Gastroesophageal sphincter (tissue), 4 donors: ENCODE results near the gene STK25. TPM values are rescaled to one million over a fixed set of nuclear protein-coding genes. Genes with fewer than 3 reads are reported as not detected.

ENCODE experiments used
- ATAC-seq: fragments of 150-250 bp; one replicate; pipeline ENCODE4 v1.9.1; 2016; ENCODE audit warnings: mild to moderate bottlenecking, moderate library complexity
- H3K27ac ChIP-seq, 4 donors: fragments of 200-600 bp; sonication (generic) in 3 of 4; 1 replicate in 3 of 4; 2 replicates in 1 of 4; pipeline ENCODE4 v1.5.1; 2016 to 2019
- H3K27me3 ChIP-seq: fragments of 200-600 bp; sonication (generic); one replicate; pipeline ENCODE4 v1.5.1; 2019
- H3K36me3 ChIP-seq, 2 donors: fragments of 200-600 bp; sonication (generic); one replicate each; pipeline ENCODE4 v1.5.1; 2019; ENCODE audit warnings: control low read depth in 1 of 2
- H3K4me1 ChIP-seq, 3 donors: fragments of 200-600 bp; sonication (generic); 1 replicate in 2 of 3; 2 replicates in 1 of 3; pipeline ENCODE4 v1.5.1; 2016 to 2019; ENCODE audit warnings: control low read depth in 2 of 3
- H3K4me3 ChIP-seq, 2 donors: fragments of 200-600 bp; sonication (generic); one replicate each; pipeline ENCODE4 v1.5.1; 2019; ENCODE audit warnings: mild to moderate bottlenecking in 1 of 2, moderate library complexity in 1 of 2
- H3K9me3 ChIP-seq, 3 donors: fragments of 200-600 bp; sonication (generic); one replicate each; pipeline ENCODE4 v1.5.1; 2017 to 2019; ENCODE audit warnings: control low read depth in 2 of 3
- CTCF ChIP-seq, 4 experiments: fragments of 200-600 bp in 2 of 4; fragments of 450-650 bp in 2 of 4; sonication (generic) in 1 of 4; IDR thresholded peaks; one replicate each; pipeline ENCODE4 v1.5.1; 2017 to 2019; ENCODE audit warnings: antibody characterized with exemption in 4 of 4, mild to moderate bottlenecking in 2 of 4, moderate library complexity in 2 of 4
- EP300 ChIP-seq: sonication (generic); formaldehyde crosslinking; IDR thresholded peaks from one replicate; pipeline ENCODE4 v1.6.1; 2017; ENCODE audit warnings: antibody characterized with exemption, mild to moderate bottlenecking
- POLR2A ChIP-seq, 2 donors: fragments of 450-650 bp; IDR thresholded peaks; one replicate each; pipeline ENCODE4 v1.6.1; 2017; ENCODE audit warnings: antibody characterized with exemption in 2 of 2, mild to moderate bottlenecking in 2 of 2, moderate library complexity in 1 of 2
- POLR2AphosphoS5 ChIP-seq: sonication (generic); formaldehyde crosslinking; IDR thresholded peaks from one replicate; pipeline ENCODE4 v1.6.1; 2017; ENCODE audit warnings: antibody characterized with exemption
- WGBS, 2 donors: methylation state at CpG; one replicate each; pipeline ENCODE4 v1.1.5; 2018; ENCODE audit warnings: low coverage in 1 of 2; 5-methylcytosine and 5-hydroxymethylcytosine counted together
- total RNA-seq, 4 donors: library from RNA; depleted of rRNA; stranded (reverse); fragments of >200 nt; gene quantifications; one replicate each; pipeline ENCODE4 v1.1.0, GENCODE V29; 2016

STK25 gene
- total RNA-seq, 4 donors from 2014 or later, result 125 to 234 (median 174) TPM

DNA sequence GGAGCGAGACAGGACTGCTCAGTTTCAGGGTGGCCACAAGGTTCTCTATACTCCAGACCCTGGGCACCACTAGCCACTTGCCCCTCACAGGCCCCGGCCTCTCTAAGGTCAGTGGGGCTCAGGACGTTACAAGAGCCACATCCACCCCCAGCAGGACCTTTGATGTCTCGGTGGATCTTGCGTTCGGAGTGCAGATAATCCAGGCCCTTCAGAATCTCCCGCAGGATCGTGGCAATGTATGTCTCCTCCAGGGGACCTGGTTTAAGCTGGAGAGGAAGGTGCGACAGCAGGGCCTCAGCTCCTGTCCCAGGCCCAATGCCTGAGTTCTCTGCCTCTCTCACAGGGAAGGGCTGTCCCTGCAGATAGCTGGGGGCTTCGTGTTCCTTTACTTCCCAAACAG is 8.4 kb downstream of the STK25 start:
- Histone ChIP-seq H3K27ac (no peak overlapping the region), H3K27me3 (no peaks in the 10 kb centered on the region), H3K9me3 (no peaks in the 10 kb centered on the region), H3K4me3 (no peak overlapping the region), H3K36me3 (peaks cover 0 to 85% of the 10 kb centered on the region in 2 donors), H3K4me1 (peaks cover 0 to 3% (median 0%) of the 10 kb centered on the region in 3 donors)
- ATAC-seq, result no peak
- TF ChIP-seq POLR2AphosphoS5, result no peak
- no peak for TF ChIP-seq CTCF (IDR thresholded peaks at IDR 0.05)
- TF ChIP-seq POLR2A (IDR thresholded peaks at IDR 0.05), result no peak
- TF ChIP-seq EP300, result no peak
- WGBS, 2 donors, result 80% methylated on average over 2 of the region's 10 CpGs; no CpG with 5 or more reads in 1 of the 2 donors

- TF ChIP-seq POLR2A (IDR thresholded peaks at IDR 0.05) (no peak), CTCF (IDR thresholded peaks at IDR 0.05) (no peak), POLR2AphosphoS5 (no peak), EP300 (no peak)
- Histone ChIP-seq H3K27me3 (no peaks in the 10 kb centered on the region), H3K9me3 (no peaks in the 10 kb centered on the region), H3K36me3 (peaks cover 0 to 90% of the 10 kb centered on the region in 2 donors), H3K27ac (no peak overlapping the region), H3K4me1 (no peaks in the 10 kb centered on the region), H3K4me3 (no peak overlapping the region)
- ATAC-seq, result no peak
- no CpG with 5 or more reads among the region's 28 CpGs for WGBS, 2 donors
Observed at GRCh38 chr2:241499146-241499965, 9.0 kb downstream of the STK25 start.

DNA sequence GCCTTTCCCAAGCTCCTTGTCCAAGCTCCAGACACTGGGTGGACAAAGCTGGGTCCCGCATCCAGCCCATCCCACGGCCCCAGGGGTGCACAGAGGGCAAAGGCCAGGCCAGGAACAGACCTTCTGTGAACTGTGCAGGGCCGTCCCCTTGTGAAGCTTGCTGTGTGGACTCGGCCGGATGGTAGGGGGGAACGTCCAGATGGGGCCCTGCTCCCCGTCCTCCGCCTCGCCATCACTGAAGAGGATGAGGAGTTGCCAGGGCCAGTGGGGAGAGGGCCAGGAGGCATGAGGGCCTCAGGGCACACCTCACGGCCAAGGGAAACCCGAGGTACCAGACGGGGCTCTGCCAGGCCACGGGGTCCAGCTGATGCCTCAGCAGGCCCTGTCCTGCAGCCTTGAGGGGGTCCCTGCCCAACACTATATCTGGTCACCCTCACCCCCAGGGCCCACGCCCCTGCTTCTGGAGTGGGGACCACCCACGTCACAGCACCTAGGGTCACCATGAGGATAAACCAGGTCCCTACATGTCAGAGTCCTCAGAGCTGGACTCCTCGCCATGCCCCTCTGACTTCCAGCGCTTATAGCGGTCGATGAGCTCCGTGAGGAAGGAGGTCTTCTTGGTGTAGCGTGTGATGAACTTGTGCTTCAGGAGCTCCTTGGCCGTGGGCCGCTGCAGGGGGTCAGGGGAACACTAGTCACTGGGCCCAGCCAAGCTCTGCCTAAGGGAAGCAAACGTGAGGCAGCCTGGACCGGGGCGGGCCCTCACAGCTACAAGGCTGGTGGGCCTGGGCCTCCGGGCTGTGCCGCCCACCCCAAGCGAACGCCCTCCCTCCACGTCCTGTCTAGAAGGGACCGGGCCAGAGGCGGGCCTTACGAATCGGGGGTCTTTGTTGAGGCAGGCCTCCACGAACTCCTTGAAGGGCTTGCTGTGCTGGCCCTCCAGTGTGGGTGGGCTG is 10.0 kb downstream of the STK25 start:
- H3K4me3 ChIP-seq, result no peak overlapping the region
- H3K4me1 ChIP-seq, result no peaks in the 10 kb centered on the region
- peaks cover 0 to 94% of the 10 kb centered on the region in 2 donors for H3K36me3 ChIP-seq
- no peaks in the 10 kb centered on the region for H3K9me3 ChIP-seq
- no peaks in the 10 kb centered on the region for H3K27me3 ChIP-seq
- no peak overlapping the region for H3K27ac ChIP-seq
- WGBS, 2 donors, result no CpG with 5 or more reads among the region's 36 CpGs
- ATAC-seq, result no peak
- TF ChIP-seq EP300 (no peak), POLR2AphosphoS5 (no peak), CTCF (IDR thresholded peaks at IDR 0.05) (no peak), POLR2A (IDR thresholded peaks at IDR 0.05) (no peak)

- TF ChIP-seq EP300, result no peak
- no peak for TF ChIP-seq CTCF (IDR thresholded peaks at IDR 0.05)
- TF ChIP-seq POLR2A (IDR thresholded peaks at IDR 0.05), result no peak
- no peak for TF ChIP-seq POLR2AphosphoS5
- no peak overlapping the region for H3K4me3 ChIP-seq
- no peaks in the 10 kb centered on the region for H3K27me3 ChIP-seq
- no peaks in the 10 kb centered on the region for H3K9me3 ChIP-seq
- peaks cover 0 to 99% of the 10 kb centered on the region in 2 donors for H3K36me3 ChIP-seq
- no peak for ATAC-seq
- WGBS, 2 donors, result 87 to 95% methylated on average over 4 to 14 of the region's 29 CpGs
- H3K4me1 ChIP-seq, result no peaks in the 10 kb centered on the region
- H3K27ac ChIP-seq, result no peak overlapping the region
Observed at GRCh38 chr2:241496904-241497877, 11.2 kb downstream of the STK25 start.
